Measurements from ENCODE around the gene DCHS2.

DCHS2 gene

GRCh38 chr4:154435895-154436294 lies 55.7 kb downstream of the DCHS2 start:
- H3K4me3 ChIP-seq (ENCODE audit: low read depth, low read length): no peak overlapping the region
- TF ChIP-seq, protein P1, sequence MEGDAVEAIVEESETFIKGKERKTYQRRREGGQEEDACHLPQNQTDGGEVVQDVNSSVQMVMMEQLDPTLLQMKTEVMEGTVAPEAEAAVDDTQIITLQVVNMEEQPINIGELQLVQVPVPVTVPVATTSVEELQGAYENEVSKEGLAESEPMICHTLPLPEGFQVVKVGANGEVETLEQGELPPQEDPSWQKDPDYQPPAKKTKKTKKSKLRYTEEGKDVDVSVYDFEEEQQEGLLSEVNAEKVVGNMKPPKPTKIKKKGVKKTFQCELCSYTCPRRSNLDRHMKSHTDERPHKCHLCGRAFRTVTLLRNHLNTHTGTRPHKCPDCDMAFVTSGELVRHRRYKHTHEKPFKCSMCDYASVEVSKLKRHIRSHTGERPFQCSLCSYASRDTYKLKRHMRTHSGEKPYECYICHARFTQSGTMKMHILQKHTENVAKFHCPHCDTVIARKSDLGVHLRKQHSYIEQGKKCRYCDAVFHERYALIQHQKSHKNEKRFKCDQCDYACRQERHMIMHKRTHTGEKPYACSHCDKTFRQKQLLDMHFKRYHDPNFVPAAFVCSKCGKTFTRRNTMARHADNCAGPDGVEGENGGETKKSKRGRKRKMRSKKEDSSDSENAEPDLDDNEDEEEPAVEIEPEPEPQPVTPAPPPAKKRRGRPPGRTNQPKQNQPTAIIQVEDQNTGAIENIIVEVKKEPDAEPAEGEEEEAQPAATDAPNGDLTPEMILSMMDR (IDR thresholded peaks at IDR 0.05; ENCODE audit: low read depth, low read length): no peak

GRCh38 chr4:154433543-154433942 lies 58.1 kb downstream of the DCHS2 start:
- TF ChIP-seq, protein P1 (IDR thresholded peaks at IDR 0.05; ENCODE audit: low read depth, low read length): no peak
- H3K4me3 ChIP-seq (ENCODE audit: low read depth, low read length): no peak overlapping the region

DNA sequence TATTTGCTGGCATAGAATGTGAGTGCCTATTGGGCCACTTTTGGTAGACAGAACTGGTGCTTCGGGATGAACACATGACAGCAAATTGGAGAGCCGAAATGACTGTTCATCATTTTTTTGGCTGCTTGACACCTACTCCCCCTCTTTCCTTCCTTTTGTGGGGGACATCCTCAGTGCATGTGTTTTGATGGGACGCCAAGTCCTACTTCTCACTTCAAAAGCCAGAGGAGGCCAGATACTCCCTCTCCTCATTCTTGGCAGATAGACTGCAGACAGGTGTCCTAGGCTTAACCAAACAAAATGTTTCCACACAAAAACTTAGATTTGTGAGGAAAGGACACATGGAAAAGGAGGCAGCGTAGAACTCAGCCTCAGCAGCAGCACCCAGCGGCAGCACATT lies 62.4 kb downstream of the DCHS2 start:
- TF ChIP-seq, protein P1 (IDR thresholded peaks at IDR 0.05; ENCODE audit: low read depth, low read length): no peak
- H3K4me3 ChIP-seq (ENCODE audit: low read depth, low read length): no peak overlapping the region

GRCh38 chr4:154427149-154427548 lies 64.5 kb downstream of the DCHS2 start:
- TF ChIP-seq, protein P1 (IDR thresholded peaks at IDR 0.05; ENCODE audit: low read depth, low read length): no peak
- no peak overlapping the region for H3K4me3 ChIP-seq (ENCODE audit: low read depth, low read length)

GRCh38 chr4:154425514-154425913 lies 66.1 kb downstream of the DCHS2 start:
- no peak overlapping the region for H3K4me3 ChIP-seq (ENCODE audit: low read depth, low read length)
- TF ChIP-seq, protein P1 (IDR thresholded peaks at IDR 0.05; ENCODE audit: low read depth, low read length): no peak

- TF ChIP-seq, protein P1 (IDR thresholded peaks at IDR 0.05; ENCODE audit: low read depth, low read length): no peak
- no peak overlapping the region for H3K4me3 ChIP-seq (ENCODE audit: low read depth, low read length)
Observed at GRCh38 chr4:154424810-154425484, 66.7 kb downstream of the DCHS2 start.

DNA sequence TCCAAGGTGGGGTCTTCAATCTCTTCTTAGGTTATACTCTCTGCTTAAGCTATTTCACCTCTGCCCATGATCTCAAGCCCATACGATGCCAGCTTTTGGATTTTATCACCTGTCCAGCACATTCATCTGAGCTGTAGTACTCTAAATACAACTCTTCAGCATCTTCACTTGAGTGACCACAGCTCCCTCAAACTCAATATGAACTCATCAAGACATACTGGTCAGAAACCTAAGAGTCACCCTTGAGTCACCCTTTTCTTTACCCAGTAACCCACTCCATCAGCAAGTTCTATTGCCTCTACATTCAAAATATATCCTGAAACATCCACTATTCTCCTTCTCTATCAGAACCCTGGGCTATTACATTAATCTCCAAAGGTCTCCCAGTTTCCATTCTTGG lies 69.4 kb downstream of the DCHS2 start:
- TF ChIP-seq, protein P1 (IDR thresholded peaks at IDR 0.05; ENCODE audit: low read depth, low read length): no peak
- no peak overlapping the region for H3K4me3 ChIP-seq (ENCODE audit: low read depth, low read length)

All from WI38 (cell line).